LoVo (cell line): Measurements from ENCODE around the gene CBL.
"Not testable (repeated sequence)": the region's sequence is repeated elsewhere in the genome, so short reads cannot be mapped to it uniquely, and the experiment has no call there.

Experiments
- DNase-seq: peaks from one replicate; pipeline ENCODE4 v3.0.0-alpha.2; 2016; ENCODE audit warnings: low spot score

The CBL gene

GRCh38 chr11:119185981-119186634 lies 20.0 kb upstream of the CBL start:
- DNase-seq = no peak

GRCh38 chr11:119187123-119187892 lies 18.8 kb upstream of the CBL start:
- DNase-seq = no peak

GRCh38 chr11:119188067-119188466 lies 18.1 kb upstream of the CBL start:
- DNase-seq = no peak

- no peak for DNase-seq
Measured at GRCh38 chr11:119188887-119189286, 17.3 kb upstream of the CBL start.

GRCh38 chr11:119189393-119189792 lies 16.7 kb upstream of the CBL start:
- DNase-seq = no peak

GRCh38 chr11:119190531-119190930 lies 15.6 kb upstream of the CBL start:
- no peak for DNase-seq

GRCh38 chr11:119191265-119191664 lies 14.9 kb upstream of the CBL start:
- not testable (repeated sequence) for DNase-seq

- DNase-seq = no peak
Measured at GRCh38 chr11:119192111-119192510, 14.0 kb upstream of the CBL start.

GRCh38 chr11:119193001-119193400 lies 13.1 kb upstream of the CBL start:
- DNase-seq = no peak

GRCh38 chr11:119193626-119194025 lies 12.5 kb upstream of the CBL start:
- DNase-seq = no peak

- DNase-seq = no peak
Measured at GRCh38 chr11:119194811-119195440, 11.2 kb upstream of the CBL start.

GRCh38 chr11:119195680-119196079 lies 10.5 kb upstream of the CBL start:
- no peak for DNase-seq

- peak; percentile 85 for DNase-seq
Measured at GRCh38 chr11:119196833-119197483, 9.2 kb upstream of the CBL start.

GRCh38 chr11:119198925-119199324 lies 7.2 kb upstream of the CBL start:
- no peak for DNase-seq

GRCh38 chr11:119201236-119201635 lies 4.9 kb upstream of the CBL start:
- not testable (repeated sequence) for DNase-seq

- no peak for DNase-seq
Measured at GRCh38 chr11:119202554-119202953, 3.6 kb upstream of the CBL start.

GRCh38 chr11:119204066-119204465 lies 2.1 kb upstream of the CBL start:
- DNase-seq = no peak

- DNase-seq = no peak
Measured at GRCh38 chr11:119205080-119205479, 1.1 kb upstream of the CBL start.

- DNase-seq = no peak
Measured at GRCh38 chr11:119206511-119207414, 624 bp downstream of the CBL start.

GRCh38 chr11:119207415-119207960 lies 1.3 kb downstream of the CBL start:
- DNase-seq = no peak

- DNase-seq = no peak
Measured at GRCh38 chr11:119209186-119209585, 3.0 kb downstream of the CBL start.
